HG03432 (cell line): ENCODE data around the gene FMN1.

Experiments
- ATAC-seq: cut with Tn5 transposase; IDR thresholded peaks from one replicate; pipeline ENCODE4 v1.9.1; 2021; ENCODE audit warnings: mild to moderate bottlenecking, moderate library complexity; ENCODE audit not compliant: unreplicated experiment

FMN1 gene

GRCh38 chr15:33066584-33066983, 127.9 kb downstream of the FMN1 start:
- no peak for ATAC-seq

GRCh38 chr15:33064878-33065277, 129.6 kb downstream of the FMN1 start:
- ATAC-seq, result no peak

GRCh38 chr15:33059184-33059583, 135.3 kb downstream of the FMN1 start:
- no peak for ATAC-seq

GRCh38 chr15:33057845-33058244, 136.7 kb downstream of the FMN1 start:
- no peak for ATAC-seq

GRCh38 chr15:33055962-33056361, 138.6 kb downstream of the FMN1 start:
- no peak for ATAC-seq

GRCh38 chr15:33051528-33051927, 143.0 kb downstream of the FMN1 start:
- ATAC-seq, result no peak

- no peak for ATAC-seq
Measured at GRCh38 chr15:33048255-33048654, 146.3 kb downstream of the FMN1 start.

GRCh38 chr15:33047077-33047476, 147.4 kb downstream of the FMN1 start:
- no peak for ATAC-seq

GRCh38 chr15:33046329-33046728, 148.2 kb downstream of the FMN1 start:
- no peak for ATAC-seq

GRCh38 chr15:33045066-33045810, 149.3 kb downstream of the FMN1 start:
- ATAC-seq, result no peak

- no peak for ATAC-seq
Measured at GRCh38 chr15:33044598-33044997, 149.9 kb downstream of the FMN1 start.

- no peak for ATAC-seq
Measured at GRCh38 chr15:33043636-33044035, 150.9 kb downstream of the FMN1 start.

GRCh38 chr15:33040496-33040895, 154.0 kb downstream of the FMN1 start:
- ATAC-seq, result no peak

- no peak for ATAC-seq
Measured at GRCh38 chr15:33034588-33034987, 159.9 kb downstream of the FMN1 start.

GRCh38 chr15:33032053-33032452, 162.5 kb downstream of the FMN1 start:
- no peak for ATAC-seq

- no peak for ATAC-seq
Measured at GRCh38 chr15:33031324-33031821, 163.1 kb downstream of the FMN1 start.

- no peak for ATAC-seq
Measured at GRCh38 chr15:33030315-33030714, 164.2 kb downstream of the FMN1 start.

- ATAC-seq, result no peak
Measured at GRCh38 chr15:33029109-33029652, 165.3 kb downstream of the FMN1 start.

GRCh38 chr15:33028495-33028894, 166.0 kb downstream of the FMN1 start:
- no peak for ATAC-seq

GRCh38 chr15:33027306-33028035, 167.0 kb downstream of the FMN1 start:
- ATAC-seq, result no peak

GRCh38 chr15:33026614-33027013, 167.9 kb downstream of the FMN1 start:
- ATAC-seq, result no peak

GRCh38 chr15:33022629-33023028, 171.9 kb downstream of the FMN1 start:
- ATAC-seq, result no peak
